HG03378 (cell line): Measurements from ENCODE around the gene RGS12.

ENCODE experiments used
- ATAC-seq: cut with Tn5 transposase; IDR thresholded peaks from one replicate; pipeline ENCODE4 v1.9.1; 2021; ENCODE audit warnings: mild to moderate bottlenecking, moderate library complexity; ENCODE audit not compliant: unreplicated experiment

RGS12 gene

DNA sequence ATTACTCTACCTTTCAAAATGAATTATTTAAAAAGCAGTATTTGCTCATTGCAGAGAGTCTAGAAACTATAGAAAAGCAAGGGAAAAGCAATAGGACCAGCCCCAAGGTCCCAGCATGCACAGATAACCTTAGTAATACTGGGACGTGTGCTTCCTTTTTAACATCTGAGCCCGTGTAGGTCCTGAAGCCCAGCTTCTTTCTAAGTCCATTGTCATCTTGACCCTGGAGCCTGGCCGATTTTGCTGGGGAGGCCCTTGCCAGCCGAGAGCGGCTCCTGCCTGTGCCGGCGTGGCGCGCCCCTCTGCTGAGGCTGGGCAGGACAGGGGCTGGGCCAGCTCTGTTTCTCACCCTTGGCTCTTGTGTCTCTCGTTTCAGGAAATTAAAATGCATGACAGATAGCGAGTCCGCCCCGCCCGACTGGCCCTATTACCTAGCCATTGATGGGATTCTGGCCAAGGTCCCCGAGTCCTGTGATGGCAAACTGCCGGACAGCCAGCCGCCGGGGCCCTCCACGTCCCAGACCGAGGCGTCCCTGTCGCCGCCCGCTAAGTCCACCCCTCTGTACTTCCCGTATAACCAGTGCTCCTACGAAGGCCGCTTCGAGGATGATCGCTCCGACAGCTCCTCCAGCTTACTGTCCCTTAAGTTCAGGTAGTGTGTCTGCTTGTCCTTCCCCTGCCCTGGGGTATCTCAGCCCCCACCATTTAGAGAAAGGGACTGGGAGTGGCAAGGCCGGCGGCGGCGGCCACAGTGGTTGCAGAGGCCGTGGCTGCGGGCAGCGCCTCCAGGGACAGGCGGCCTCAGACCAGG is 39.8 kb upstream of the RGS12 start:
- no peak for ATAC-seq

DNA sequence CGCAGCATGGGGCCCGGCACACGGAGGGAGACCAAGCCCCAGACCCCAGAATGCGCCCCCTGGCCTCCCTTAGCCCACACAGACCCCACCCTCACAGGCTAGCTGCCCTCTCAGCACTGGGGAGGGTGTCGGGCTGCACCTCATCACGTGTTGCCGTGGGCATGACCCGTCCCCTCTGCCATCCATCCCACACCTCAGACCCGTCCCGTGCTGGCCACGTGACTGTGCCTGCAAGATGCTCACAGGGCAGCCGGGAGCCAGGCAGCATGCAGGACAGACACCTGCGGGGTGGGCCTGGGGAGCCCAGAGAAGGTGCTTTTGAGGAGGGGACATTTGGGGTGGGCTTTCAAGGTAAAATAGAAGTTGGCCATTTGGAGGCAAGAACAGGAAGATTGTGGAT is 39.0 kb upstream of the RGS12 start:
- ATAC-seq: no peak

DNA sequence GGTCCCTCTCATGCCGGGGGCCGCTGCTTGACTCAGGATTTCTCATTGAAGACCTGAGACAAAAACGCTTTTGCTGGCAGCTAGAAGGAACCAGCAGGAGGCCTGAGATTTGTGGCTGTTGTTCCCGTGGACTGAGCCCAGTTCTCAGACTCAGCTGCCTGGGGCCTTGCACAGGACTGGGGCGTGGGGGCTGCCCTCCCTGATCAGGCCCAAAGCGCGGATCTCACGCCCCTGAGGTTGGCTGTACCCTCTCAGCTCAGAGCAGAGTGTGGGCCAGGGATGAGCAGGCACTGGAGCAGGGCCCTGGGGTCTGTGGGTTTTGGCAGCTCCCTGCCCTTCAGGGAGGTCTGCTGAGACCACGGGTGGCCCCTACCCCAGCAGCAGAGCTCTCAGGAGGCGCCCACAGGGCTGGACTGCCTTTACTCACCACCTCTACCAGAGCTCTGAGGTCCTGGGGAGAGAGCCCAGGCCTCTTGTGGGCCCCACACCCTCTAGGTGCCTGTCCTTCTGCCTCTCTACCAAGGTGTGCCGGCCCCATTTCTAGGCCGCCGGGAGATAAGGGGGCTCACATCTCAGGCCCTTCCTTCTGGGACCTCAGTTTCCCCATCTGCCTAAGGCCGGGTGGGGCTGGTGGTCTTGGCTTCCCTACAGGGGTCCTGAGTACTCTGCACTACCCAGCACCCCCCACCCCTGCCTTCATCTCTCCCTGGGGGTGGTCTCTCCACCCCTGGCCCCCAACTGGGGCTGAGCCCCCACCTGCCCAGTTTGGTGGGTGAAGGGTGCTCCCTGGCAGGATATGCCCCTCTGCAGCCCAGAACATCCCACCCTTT is 38.3 kb upstream of the RGS12 start:
- no peak for ATAC-seq

DNA sequence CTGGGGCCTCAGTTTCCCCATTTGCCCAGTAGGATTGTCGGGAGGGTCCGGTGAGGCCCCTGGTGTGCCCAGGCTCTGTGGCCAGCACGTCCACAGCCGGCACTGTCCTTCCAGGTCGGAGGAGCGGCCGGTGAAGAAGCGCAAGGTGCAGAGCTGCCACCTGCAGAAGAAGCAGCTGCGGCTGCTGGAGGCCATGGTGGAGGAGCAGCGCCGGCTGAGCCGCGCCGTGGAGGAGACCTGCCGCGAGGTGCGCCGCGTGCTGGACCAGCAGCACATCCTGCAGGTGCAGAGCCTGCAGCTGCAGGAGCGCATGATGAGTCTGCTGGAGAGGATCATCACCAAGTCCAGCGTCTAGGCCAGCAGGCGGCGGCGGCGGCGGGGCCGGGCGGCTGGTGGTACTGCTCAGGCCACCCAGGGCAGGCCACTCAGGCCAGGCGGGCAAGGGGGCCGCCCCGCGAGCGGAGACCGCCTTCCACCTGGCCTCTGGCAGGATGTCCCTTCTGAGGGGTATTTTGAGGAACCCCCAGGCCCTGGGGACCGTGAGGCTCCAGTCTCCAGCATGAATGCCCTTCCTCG is 37.1 kb upstream of the RGS12 start:
- no peak for ATAC-seq

DNA sequence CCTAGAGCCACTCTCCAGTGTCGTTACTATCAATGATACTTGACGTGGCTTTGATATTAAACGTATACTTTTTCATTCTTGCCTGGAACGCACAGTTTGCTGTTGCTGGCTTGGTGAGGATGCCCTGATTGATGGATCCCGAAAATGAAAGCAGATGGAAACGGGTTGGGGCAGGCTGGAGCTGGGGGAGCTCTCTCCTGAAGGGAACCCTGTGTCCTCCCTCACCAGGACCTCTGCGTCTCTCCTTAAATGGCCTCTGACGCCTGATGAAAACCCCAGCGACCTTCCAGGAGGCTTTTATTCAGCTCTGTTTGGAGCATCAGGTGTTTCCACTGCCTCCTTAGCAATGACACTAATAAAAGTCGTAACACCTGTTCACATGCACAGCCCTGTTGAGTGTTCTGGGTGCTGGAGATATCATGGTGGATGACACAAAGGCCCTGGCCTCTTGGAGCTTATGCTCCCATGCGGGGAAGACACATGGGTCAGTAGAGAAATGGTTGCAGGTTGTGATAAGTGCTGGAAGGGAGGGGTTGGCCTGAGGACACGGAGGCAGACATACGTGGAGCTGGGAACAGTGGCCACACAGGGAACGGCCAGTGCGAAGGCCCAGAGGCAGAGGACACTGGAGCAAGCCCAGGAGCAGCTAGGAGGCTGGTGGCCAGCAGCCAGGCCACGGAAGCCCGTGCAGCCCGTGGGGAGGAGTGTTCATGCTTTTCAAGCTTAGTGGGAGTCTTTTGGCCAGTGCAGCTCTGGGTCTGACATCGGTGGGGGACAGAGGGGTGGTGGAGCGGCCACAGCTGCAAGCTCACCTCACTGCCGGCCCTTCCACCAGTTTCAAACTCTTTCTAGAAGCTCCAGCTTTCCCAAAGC is 36.4 kb upstream of the RGS12 start:
- ATAC-seq: no peak

DNA sequence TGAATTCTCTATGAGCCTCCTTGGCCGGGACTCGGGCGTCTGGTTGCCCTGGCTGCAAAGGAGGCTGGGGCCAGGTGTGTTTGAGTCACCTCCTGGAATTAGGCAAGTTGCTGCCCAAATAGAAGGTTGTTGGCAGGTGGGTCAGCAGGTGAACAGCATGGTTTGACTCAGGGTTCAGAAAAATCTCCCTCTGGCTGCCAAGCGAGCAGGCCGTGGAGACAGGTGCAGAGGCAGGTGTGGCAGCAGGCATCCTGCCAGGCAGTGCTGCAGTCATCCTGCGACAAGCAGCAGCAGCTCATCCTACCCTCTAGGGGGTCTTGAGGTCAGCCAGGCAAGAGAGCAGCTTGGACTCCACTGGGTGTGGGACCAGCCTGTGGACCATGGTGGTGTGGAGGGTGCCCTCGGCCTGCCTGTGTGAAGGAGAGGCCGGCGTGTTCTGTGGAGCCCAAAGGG is 35.7 kb upstream of the RGS12 start:
- no peak for ATAC-seq

DNA sequence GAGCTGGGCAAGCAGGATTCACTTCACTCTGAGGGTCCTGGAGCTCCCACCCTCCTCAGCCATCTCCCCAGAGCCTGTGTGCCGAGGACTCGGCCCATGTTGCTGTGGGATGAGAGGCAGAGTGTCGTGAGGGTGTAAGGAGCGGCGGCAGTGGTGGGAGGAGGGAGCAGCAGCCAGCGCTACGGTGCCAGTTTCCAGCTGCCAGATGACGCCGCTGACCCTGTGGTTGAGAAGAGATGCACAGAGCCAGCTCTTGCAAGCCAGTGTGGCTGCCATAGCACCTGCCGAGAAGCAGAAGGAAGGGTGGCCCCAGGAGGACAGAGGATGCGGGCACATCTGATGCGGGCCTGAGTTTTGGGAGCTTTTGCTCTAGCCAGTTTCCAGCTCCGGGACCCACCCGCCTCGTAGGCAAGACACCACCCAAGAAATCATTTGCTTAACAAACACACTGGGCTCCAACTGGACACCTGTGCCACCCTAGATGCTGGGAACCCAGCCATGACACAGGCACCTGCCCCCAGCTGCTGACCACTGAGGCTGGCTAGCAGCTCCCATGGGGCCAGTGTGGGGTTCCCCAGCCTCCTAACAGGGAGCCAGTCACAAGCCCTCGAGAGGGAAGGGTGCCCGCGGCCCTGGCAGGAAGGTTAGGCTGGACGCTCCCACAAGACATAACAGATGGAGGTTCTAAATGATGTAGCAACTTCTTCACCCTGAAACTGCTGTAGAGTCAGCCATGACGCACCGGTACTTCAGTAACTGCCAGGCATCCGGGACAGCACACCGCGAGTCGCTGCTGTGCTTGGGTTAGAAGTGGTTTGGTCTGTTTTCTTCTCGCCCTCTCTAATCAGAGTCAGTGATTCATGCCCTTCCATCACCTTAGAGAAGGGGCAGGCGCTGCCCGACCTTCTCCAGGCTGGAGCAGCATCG is 35.0 kb upstream of the RGS12 start:
- ATAC-seq: no peak

DNA sequence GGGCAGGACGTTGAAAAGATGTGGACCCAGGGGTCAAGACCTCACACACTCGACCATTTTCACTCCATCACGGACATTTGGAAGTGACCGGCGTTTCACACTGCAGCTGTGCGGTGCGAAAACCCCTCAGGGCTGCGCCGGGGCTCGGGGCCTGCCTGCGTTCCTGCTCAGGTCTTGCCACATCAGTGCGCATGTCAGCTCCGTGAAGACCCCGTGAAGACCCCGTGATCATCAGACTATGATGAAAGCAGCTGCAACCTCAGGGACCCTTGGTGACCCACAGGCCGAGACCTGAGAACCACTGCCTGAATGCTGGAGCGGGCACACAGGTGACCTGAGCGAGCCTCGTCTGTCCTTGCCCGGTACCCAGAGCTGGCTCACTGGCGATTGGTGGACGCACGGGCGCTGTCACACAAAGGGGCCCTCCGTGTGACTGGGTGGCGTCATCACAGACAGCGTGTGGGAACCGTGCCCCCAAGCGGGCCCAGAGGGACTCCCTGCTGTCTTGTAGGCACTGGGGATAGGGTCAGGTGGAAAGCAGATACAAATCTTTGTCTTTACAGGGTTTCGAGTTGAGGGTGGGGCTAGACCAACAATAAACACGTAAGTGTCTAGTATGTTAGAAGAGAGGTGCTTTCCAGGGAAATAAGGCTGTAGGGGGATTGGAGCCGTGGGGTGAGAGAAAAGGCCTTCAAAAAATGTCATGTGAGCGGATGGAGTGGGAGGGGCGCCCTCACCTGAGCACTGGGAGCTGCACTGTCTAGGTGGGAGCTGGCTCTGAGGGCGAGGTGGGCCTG is 31.2 kb upstream of the RGS12 start:
- ATAC-seq: no peak

DNA sequence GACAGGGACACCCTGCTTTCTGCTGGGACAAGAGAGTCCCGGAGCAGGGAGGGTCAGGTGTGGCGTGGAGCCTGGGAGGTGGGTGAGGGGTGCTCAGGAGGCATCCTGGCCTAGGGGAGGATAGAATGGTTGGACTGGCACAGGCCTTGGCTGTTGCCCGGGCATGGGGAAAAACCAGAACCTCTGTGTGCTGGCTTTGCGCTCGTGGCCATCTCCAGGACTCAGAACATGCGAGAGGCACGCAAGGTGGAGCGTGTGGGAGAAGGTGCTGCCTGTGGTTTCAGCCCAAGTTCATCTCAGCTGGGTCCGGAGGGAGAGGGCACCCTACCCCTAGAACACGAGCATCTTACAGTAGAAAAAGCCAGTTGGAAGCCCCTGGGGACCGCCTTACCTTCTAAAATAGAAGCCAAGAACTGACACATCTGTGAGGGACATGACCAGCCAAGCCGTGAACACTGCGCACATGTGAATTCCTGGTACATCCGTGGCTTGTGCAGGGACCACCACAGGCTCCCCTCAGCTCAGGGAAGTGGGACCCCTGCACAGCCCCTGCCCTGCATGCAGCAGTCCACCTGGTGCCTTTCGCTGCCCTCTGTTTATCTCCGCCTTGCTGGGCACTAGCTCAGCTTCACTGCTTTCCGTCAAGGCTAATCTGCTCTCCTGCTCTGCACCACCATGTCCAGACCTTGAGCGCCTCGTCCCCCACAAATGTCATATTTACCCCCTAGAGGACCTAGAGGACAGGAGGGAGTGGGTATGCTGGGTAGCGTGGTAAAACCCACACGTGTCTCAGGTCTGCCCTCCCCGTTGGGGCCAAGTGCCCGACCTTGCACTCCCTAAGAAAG is 30.4 kb upstream of the RGS12 start:
- ATAC-seq: no peak

DNA sequence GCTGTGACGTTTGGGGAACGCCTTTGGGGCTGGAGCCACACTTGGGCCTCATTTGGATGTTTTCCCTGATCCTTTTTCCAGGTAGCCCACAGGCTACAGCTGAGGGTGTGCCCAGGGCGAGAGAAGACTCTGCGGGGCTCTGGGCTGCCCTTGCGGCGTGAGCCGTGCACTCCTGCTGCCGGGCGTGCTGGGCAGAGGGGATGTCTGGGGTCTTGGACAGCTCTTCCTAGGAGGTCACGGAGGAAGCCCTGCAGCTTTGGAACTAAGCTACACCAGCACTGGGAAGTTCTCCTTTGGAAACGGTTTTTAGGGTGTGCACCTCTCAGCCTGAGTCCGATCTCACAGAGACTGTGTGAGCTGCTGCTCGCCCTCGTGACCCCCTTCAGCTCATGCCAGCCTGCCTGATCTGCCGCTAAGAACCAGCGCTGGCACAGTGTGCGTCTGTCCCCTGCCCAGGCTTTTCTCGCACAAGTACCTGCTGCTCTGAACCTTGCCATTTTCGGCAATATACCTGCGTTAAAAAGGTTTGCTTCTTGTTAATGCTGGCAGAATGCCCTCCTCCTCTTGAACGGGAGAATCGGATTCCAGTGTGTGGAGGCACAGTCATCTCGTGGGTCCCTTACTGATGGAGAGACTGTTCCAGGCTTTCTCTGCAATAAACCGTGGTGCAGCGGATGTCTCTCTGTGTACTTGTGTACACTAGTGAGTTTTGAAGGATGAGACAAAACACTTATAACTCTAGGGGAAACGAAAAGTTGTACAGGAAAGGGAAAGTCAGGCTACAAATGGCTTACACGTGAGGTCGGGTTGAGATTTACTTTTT is 29.6 kb upstream of the RGS12 start:
- ATAC-seq: no peak

DNA sequence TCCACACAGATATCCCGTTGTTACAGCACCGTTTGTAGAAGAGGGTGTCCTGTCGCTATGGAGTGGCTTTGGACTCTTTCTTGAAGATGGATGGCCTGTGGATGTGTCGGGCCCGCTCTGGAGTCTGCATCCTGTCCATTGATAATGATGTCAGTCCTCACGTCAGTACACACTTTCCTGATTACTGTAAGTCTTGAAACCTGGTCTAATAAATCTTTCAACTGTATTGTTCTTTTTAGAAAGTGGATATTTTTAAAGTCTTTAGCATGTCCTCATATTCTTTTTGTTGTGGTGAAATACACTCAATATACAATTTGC is 29.0 kb upstream of the RGS12 start:
- no peak for ATAC-seq

DNA sequence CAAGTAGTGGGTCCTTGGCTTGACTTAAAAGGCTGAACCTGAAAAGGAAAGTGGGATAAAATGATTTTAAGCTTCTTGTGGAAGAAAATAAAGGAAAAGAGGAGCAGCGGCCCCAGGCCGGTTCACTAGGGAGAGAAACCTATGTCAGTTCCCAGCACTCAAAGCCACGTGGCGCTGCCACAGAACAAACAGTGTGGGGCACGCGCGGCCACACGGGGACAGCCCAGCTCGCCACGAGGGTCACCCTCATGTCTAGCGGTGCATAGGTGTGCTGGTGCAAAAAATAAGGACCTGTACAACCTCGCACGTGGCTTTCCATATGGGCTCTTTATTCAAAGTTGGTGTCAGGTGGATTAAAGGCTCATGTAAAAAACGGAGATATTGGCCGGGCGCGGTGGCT is 26.7 kb upstream of the RGS12 start:
- ATAC-seq: no peak

DNA sequence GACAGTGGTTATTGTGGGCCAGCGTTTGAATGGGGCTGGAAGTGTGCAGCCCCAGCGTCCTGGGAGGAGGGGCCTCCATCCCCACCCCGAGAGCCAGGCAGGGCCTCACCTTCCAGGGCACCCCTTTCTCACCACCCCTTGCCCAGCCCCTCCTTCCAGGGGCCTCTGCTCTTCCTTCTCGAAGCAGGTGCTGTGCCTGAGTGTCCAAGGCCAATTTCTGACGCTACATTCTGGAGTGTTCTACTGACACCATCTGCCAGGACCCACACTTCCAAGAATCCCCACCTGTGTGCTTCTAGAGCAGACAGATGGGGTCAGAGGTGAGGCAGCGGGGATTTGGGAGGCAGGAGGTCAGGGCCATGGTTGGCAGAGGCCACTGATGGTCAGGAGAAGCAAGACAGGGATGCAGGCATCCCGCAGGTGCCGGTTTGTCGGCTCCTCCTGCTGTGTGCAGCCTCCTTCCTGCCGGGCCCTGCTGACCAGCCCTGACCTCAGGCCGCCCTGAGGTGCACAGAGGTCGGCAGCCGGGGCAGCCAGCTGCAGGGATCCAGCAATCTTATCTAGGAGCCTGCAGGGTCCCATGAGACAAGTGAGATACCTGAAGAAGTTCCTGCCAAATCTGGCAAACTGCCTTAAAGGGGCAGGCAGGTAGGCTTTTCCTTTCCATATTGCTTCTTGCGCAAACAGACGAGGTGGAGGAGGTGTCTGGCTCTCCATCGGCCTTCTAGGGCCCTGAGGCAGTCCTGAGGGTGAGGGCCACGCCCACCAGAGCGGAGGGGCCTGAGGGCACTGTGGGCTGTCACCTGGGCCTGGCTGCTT is 25.0 kb upstream of the RGS12 start:
- ATAC-seq: no peak

DNA sequence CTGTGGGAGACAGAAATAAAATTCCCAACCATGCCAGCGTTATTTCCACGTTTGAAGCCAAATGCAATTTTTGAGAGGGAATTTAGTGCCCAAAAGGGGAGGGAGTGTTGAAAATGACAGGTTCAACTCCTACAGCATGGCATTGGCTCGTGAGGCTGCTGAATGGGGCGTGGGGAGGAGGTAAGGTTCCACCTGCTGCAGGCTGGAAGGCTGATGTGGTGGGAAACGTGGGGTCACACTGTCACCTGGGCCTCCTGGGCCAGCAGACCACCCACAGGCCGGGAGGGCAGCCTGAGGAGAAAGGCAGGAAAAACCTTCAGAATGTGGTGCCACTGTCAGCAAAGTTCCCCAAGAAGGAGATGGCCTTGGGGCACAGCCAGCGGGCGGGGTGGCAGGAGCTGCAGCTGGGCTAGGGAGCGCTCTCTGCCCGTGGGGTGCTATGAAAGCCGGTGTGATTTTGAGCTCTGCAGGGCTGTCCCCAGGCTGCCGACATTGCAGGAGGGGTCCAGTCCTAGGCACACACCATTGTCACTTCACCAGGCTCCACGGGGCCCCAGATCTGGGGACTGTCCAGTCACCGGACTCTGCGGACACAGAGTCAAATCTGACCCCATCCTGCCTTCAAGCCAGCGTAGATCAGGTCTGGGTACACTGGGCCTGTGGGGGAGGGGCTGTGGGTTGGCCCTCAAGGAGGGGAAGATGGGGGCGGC is 24.3 kb upstream of the RGS12 start:
- ATAC-seq: no peak

DNA sequence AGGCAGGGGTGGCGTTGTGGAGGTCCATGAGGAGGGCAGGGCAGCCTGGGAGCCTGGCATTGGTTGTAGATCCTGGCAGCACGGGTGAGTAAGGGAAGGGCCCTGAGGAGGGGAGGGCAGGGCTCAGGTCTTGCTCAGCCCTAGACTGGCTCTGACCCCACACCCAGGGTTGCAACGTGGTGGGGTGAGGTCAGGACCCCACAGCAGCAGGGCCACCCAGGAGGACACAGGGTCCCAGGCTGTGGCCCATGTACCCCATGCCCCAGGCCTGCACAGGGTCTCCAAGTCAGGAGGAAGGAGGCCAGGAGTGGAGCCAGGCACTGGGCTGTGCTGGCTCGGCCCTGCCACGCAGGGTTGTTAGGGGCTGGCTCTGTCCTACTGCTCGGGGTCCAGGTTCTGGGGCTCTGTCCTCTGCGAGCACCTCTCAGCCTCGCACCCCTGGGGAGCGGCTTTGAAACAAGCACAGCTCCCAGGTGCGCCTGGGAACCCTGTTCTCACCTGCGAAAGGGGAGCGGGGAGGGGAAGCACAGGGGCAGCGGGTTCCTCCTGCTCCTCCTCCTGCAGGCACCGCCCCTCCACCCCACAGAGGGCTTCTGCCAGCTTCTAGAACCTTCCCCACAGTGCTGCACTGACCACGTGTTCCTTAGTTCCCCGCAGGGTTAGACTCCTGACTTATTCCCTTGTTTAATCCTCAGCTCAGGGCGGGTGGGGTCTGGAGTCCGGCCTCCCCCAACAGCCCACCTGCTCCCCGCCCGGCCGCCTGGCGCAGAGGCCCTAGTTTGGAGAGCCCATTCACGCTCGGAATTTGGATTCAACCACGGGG is 23.5 kb upstream of the RGS12 start:
- ATAC-seq: no peak
